PC-9 (cell line): ENCODE measurements around the gene NR1H4. TPM values are rescaled to one million over a fixed set of nuclear protein-coding genes. Genes with fewer than 3 reads are reported as not detected.
"Not testable (repeated sequence)": the region's sequence is repeated elsewhere in the genome, so short reads cannot be mapped to it uniquely, and the experiment has no call there.

Experiments used
- Bru-seq: library from RNA; stranded (reverse); fragments of 400-500 nt; gene quantifications from one replicate; lab custom pipeline; 2021; lab: Mats Ljungman, UMichigan
- BruChase-seq, 2 experiments: library from RNA; stranded (reverse); fragments of 400-500 nt; gene quantifications; one replicate each; lab custom pipeline; 2021; lab: Mats Ljungman, UMichigan
- BruUV-seq: library from RNA; stranded (reverse); fragments of 400-500 nt; replicated peaks from 2 replicates; lab custom pipeline; 2021; lab: Mats Ljungman, UMichigan
- CTCF ChIA-PET: fragments of 300-600 bp; sonication (Branson Sonifier 250); formaldehyde crosslinking; loops from one replicate; lab custom pipeline; 2022; ENCODE audit warnings: antibody characterized with exemption; lab: Charles Lee
- POLR2A ChIA-PET: fragments of 300-600 bp; sonication (Branson Sonifier 250); formaldehyde crosslinking; loops from one replicate; lab custom pipeline; 2022; ENCODE audit warnings: antibody characterized with exemption; ENCODE audit not compliant: unreplicated experiment; lab: Charles Lee
- DNase-seq, 2 experiments: peaks; one replicate each; pipeline versions ENCODE4 v3.0.0 to v3.0.0-alpha.2; 2015 to 2022; ENCODE audit warnings: mixed read lengths in 1 of 2
- H2AFZ ChIP-seq: fragments of 200-600 bp; sonication (generic); 2 replicates; pipeline ENCODE4 v1.8.1; 2017; ENCODE audit warnings: antibody characterized with exemption
- H3F3A ChIP-seq: fragments of 200-600 bp; sonication (generic); 2 replicates; pipeline ENCODE4 v1.8.1; 2017; ENCODE audit warnings: antibody characterized with exemption, mild to moderate bottlenecking, low read depth; ENCODE audit not compliant: insufficient read depth
- H3K27ac ChIP-seq: fragments of 200-600 bp; sonication (generic); 2 replicates; pipeline ENCODE4 v1.6.1; 2016; ENCODE audit warnings: mixed run types
- H3K27me3 ChIP-seq: fragments of 200-600 bp; sonication (generic); 2 replicates; pipeline ENCODE4 v1.6.1; 2016; ENCODE audit warnings: low read depth, mixed run types; ENCODE audit not compliant: insufficient read depth
- H3K36me3 ChIP-seq: fragments of 200-600 bp; sonication (generic); 2 replicates; pipeline ENCODE4 v1.6.1; 2016; ENCODE audit warnings: low read depth, mixed run types
- H3K4me1 ChIP-seq: fragments of 200-600 bp; sonication (generic); replicated peaks from 2 replicates; pipeline ENCODE4 v1.6.1; 2016; ENCODE audit warnings: mixed run types; ENCODE audit not compliant: insufficient read depth
- H3K4me2 ChIP-seq: fragments of 200-600 bp; sonication (generic); 2 replicates; pipeline ENCODE4 v1.6.1; 2017; ENCODE audit warnings: mixed run types
- H3K4me3 ChIP-seq: fragments of 200-600 bp; sonication (generic); 2 replicates; pipeline ENCODE4 v1.6.1; 2016; ENCODE audit warnings: mixed run types
- H3K79me2 ChIP-seq: fragments of 200-600 bp; sonication (generic); 2 replicates; pipeline ENCODE4 v1.6.1; 2017; ENCODE audit warnings: low read depth, mixed run types
- H3K9me2 ChIP-seq: fragments of 200-600 bp; sonication (generic); 2 replicates; pipeline ENCODE4 v1.8.1; 2017; ENCODE audit warnings: mild to moderate bottlenecking; ENCODE audit not compliant: insufficient read depth
- H3K9me3 ChIP-seq: fragments of 200-600 bp; sonication (generic); 2 replicates; pipeline ENCODE4 v1.8.1; 2016; ENCODE audit warnings: low read depth; ENCODE audit not compliant: insufficient read depth
- H4K20me1 ChIP-seq: fragments of 200-600 bp; sonication (generic); 2 replicates; pipeline ENCODE4 v1.8.1; 2017; ENCODE audit not compliant: insufficient read depth
- EZH2 ChIP-seq: fragments of 200-600 bp; sonication (generic); IDR thresholded peaks from 2 replicates; pipeline ENCODE4 v1.8.0; 2017; ENCODE audit warnings: antibody characterized with exemption, low read depth
- intact Hi-C: fragments of 100-400 bp; cut with micrococcal nuclease; formaldehyde crosslinking; loops from one replicate; pipeline ENCODE4 v1.10.0; 2022; ENCODE audit not compliant: unreplicated experiment
- long read RNA-seq: library from polyadenylated mRNA; stranded (forward); transcript quantifications from one replicate; pipeline ENCODE4 v2.0.0, GENCODE V29; 2022
- total RNA-seq: library from RNA; stranded (reverse); gene quantifications from 2 replicates; pipeline ENCODE4 v1.2.3, GENCODE V29; 2021
- TF ChIP-seq, protein P1 (sequence below): fragments of 200-600 bp; sonication (generic); conservative IDR thresholded peaks from 2 replicates; pipeline ENCODE4 v1.6.1; 2017; ENCODE audit warnings: mixed run types, antibody characterized with exemption, mild to moderate bottlenecking, moderate library complexity

Gene NR1H4
- total RNA-seq (not detected in 2 replicates), Bru-seq, nascent RNA (percentile 2 among the genes with signal in this experiment), BruChase-seq, experiment 1, labeled RNA remaining after a 2-hour chase (not detected), BruChase-seq, experiment 2, labeled RNA remaining after a 6-hour chase (percentile 2 among the genes with signal in this experiment)
- long read RNA-seq = 0 reads

DNA sequence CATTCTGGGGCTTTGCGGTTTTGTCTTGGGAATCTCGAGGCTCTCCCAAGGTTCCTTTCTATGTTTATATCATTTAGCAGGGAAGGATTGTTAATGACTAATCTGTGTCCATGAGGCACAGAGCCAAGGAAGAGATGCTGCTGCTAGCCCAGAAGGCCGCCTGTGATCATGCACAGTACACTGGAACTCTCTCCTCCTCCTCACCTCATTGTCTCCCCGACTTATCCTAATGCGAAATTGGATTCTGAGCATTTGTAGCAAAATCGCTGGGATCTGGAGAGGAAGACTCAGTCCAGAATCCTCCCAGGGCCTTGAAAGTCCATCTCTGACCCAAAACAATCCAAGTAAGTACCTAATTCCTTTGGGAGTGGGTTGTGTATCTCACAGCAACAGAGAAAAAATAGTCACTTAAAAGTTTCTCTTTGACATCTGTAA lies at the start of gene NR1H4:
TSS of gene NR1H4 (plus strand) at position 151 of the 435 bp plus-strand sequence. CDS start 19,458 bp downstream, outside the sequence.
- ChIA-PET POLR2A (no interaction called here), CTCF (no interaction called here)
- Histone ChIP-seq H3F3A (no peaks in the 10 kb centered on the region), H3K4me3 (no peak within 1 kb of the TSS), H3K27ac (no peak within 1 kb of the TSS), H3K79me2 (no peaks in the 10 kb centered on the region), H3K4me2 (no peak within 1 kb of the TSS), H2AFZ (no peak within 1 kb of the TSS), H4K20me1 (no peaks in the 10 kb centered on the region), H3K27me3 (peaks cover 60% of the 10 kb centered on the region), H3K4me1 (no peaks in the 10 kb centered on the region), H3K36me3 (no peaks in the 10 kb centered on the region), H3K9me3 (no peaks in the 10 kb centered on the region), H3K9me2 (no peaks in the 10 kb centered on the region)
- BruUV-seq = no TSS peak
- DNase-seq = no peak
- intact Hi-C loops = no loop called here
- TF ChIP-seq, protein P1, sequence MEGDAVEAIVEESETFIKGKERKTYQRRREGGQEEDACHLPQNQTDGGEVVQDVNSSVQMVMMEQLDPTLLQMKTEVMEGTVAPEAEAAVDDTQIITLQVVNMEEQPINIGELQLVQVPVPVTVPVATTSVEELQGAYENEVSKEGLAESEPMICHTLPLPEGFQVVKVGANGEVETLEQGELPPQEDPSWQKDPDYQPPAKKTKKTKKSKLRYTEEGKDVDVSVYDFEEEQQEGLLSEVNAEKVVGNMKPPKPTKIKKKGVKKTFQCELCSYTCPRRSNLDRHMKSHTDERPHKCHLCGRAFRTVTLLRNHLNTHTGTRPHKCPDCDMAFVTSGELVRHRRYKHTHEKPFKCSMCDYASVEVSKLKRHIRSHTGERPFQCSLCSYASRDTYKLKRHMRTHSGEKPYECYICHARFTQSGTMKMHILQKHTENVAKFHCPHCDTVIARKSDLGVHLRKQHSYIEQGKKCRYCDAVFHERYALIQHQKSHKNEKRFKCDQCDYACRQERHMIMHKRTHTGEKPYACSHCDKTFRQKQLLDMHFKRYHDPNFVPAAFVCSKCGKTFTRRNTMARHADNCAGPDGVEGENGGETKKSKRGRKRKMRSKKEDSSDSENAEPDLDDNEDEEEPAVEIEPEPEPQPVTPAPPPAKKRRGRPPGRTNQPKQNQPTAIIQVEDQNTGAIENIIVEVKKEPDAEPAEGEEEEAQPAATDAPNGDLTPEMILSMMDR = no peak
- no peak for TF ChIP-seq EZH2

DNA sequence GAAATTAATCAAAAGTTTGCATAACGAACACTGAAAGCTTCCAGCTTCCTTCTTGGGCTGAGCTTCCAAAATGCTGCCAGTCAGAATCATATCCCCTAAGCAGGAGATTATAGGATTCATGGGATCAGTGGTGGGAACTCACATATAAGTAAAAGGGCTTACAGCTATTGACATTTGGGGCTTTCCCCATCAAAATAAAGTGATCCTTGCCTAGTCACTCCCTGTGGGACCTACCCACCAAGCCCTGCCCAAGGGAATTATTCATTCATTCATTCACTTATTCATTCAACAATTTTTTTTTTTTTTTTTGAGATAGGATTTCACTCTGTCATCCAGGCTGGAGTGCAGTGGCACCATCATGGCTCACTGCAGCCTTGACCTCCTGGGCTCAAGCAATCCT lies 47.5 kb upstream of the NR1H4 start:
- no peaks in the 10 kb centered on the region for H3K4me1 ChIP-seq
- no peak overlapping the region for H3K4me3 ChIP-seq
- BruUV-seq = no TSS peak
- H3F3A ChIP-seq = no peaks in the 10 kb centered on the region
- H4K20me1 ChIP-seq = no peaks in the 10 kb centered on the region
- H3K79me2 ChIP-seq = no peaks in the 10 kb centered on the region
- no peak overlapping the region for H2AFZ ChIP-seq
- TF ChIP-seq, protein P1 = no peak
- no peak for TF ChIP-seq EZH2
- DNase-seq = no peak
- POLR2A ChIA-PET = no interaction called here
- peaks cover 5% of the 10 kb centered on the region; the same call in 1 of the 2 replicates for H3K27me3 ChIP-seq
- no peaks in the 10 kb centered on the region for H3K36me3 ChIP-seq
- intact Hi-C loops = no loop called here
- H3K9me3 ChIP-seq = 0 out of 2 replicates have a peak, but pooled peaks cover 4% of the 10 kb centered on the region
- H3K9me2 ChIP-seq = no peaks in the 10 kb centered on the region; the same call in 1 of the 2 replicates
- CTCF ChIA-PET = no interaction called here
- no peak overlapping the region for H3K4me2 ChIP-seq
- no peak overlapping the region for H3K27ac ChIP-seq

DNA sequence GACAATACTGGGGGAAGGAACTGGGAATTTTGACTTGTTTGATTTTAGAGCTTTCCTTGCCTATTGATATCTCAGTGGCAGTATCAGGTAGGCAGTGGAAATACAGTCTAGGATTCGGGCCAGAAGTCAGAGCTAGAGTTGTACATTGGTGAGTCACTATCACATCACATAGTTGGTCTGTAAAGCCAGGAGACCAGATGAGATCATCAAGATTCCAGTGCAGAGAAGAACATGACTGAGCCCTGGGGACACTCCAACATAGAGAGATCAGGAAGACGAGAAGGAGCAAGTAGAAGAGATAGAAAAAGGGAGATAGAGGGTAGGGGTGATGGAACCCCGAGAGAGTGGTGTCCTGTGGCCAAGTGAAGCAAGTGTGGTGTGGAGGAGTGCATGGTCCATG lies 46.6 kb upstream of the NR1H4 start:
- H4K20me1 ChIP-seq = no peaks in the 10 kb centered on the region
- H3K4me1 ChIP-seq = no peaks in the 10 kb centered on the region
- H3F3A ChIP-seq = no peaks in the 10 kb centered on the region
- peaks cover 14% of the 10 kb centered on the region for H3K27me3 ChIP-seq
- H3K9me2 ChIP-seq = no peaks in the 10 kb centered on the region; the same call in 1 of the 2 replicates
- H3K4me2 ChIP-seq = no peak overlapping the region
- H3K9me3 ChIP-seq = 0 out of 2 replicates have a peak, but pooled peaks cover 2% of the 10 kb centered on the region
- no peaks in the 10 kb centered on the region for H3K79me2 ChIP-seq
- no peak overlapping the region for H3K4me3 ChIP-seq
- DNase-seq = no peak
- ChIA-PET CTCF (no interaction called here), POLR2A (no interaction called here)
- BruUV-seq = no TSS peak
- H2AFZ ChIP-seq = no peak overlapping the region
- H3K36me3 ChIP-seq = no peaks in the 10 kb centered on the region
- intact Hi-C loops = no loop called here
- no peak overlapping the region for H3K27ac ChIP-seq
- TF ChIP-seq, protein P1 = no peak
- TF ChIP-seq EZH2 = no peak

DNA sequence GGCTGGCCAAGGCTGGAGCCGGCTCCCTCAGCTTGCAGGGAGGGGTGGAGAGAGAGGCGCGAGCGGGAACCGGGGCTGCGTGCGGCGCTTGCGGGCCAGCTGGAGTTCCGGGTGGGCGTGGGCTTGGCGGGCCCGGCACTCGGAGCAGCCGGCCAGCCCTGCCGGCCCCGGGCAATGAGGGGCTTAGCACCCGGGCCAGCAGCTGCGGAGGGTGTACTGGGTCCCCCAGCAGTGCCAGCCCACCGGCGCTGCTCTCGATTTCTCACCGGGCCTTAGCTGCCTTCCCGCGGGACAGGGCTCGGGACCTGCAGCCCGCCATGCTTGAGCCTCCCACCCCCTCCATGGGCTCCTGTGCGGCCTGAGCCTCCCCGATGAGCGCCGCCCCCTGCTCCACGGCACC lies 43.4 kb upstream of the NR1H4 start:
- H3K4me3 ChIP-seq, H3K36me3 ChIP-seq, H3K4me1 ChIP-seq, H3F3A ChIP-seq, H4K20me1 ChIP-seq, DNase-seq, intact Hi-C loops, H3K9me2 ChIP-seq, H2AFZ ChIP-seq, BruUV-seq, H3K79me2 ChIP-seq, H3K4me2 ChIP-seq, CTCF ChIA-PET, POLR2A ChIA-PET, H3K9me3 ChIP-seq, H3K27ac ChIP-seq: not testable (repeated sequence)
- peaks cover 14% of the 10 kb centered on the region for H3K27me3 ChIP-seq
